Measurements from ENCODE around the gene TAF11L9. TPM values are rescaled to one million over a fixed set of nuclear protein-coding genes. Genes with fewer than 3 reads are reported as not detected.
"Not testable (repeated sequence)": the region's sequence is repeated elsewhere in the genome, so short reads cannot be mapped to it uniquely, and the experiment has no call there.

TAF11L9 gene
- total RNA-seq, 1 donor from 2014 or later, result not detected

DNA sequence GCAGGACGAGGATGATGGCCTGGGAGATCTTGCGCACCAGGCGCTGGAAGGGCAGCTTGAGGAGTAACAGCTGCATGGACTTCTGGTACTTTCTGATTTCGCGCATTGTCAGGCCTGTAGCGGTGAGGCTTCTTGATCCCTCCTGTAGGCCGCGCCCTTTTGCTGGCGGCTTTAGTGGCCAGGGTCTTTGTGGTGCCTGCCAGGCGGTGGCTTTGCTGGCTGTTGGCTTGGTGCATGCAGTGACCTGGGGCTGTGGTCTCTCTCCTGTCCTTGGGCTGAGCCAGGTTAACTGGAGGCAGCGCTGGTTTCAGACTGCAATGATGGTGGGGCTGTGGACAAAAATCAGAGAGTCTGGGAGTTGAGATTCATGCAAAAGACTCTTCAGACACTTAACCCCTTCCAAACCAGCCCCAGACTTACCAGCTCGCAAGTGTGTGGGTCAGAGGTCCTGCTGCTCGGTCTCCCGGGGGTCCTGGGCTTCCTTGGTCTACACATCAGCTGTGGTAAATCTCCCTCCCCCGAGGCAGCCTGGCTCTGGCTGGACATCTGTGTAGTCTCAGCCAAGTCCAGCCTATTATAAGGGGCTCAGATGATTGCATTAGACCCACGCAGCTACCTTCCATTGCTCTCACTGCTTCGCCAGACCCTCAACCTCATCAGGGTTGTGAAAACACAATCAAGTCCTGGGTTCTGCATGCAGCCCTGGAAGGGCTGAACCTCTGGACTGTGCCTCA is 20.8 kb upstream of the TAF11L9 start:
- no peaks in the 10 kb centered on the region for H3K4me1 Mint-ChIP-seq (ENCODE audit: unreplicated experiment)
- peaks cover 3% of the 10 kb centered on the region for H3K27me3 Mint-ChIP-seq (ENCODE audit: unreplicated experiment)
- H3K36me3 Mint-ChIP-seq (ENCODE audit: unreplicated experiment), result no peaks in the 10 kb centered on the region
- H3K27ac Mint-ChIP-seq (ENCODE audit: unreplicated experiment), result no peak overlapping the region
- no peak overlapping the region for H3K4me3 Mint-ChIP-seq (ENCODE audit: unreplicated experiment)
- peaks cover 7% of the 10 kb centered on the region for H3K9me3 Mint-ChIP-seq (ENCODE audit: unreplicated experiment)
- DNase-seq (ENCODE audit: extremely low spot score, unreplicated experiment), result no peak
- TF ChIP-seq CTCF (IDR thresholded peaks at IDR 0.05), result no peak

- not testable (repeated sequence) for H3K36me3 Mint-ChIP-seq (ENCODE audit: unreplicated experiment); H3K4me1 Mint-ChIP-seq (ENCODE audit: unreplicated experiment); DNase-seq (ENCODE audit: extremely low spot score, unreplicated experiment); H3K27me3 Mint-ChIP-seq (ENCODE audit: unreplicated experiment); H3K4me3 Mint-ChIP-seq (ENCODE audit: unreplicated experiment); H3K27ac Mint-ChIP-seq (ENCODE audit: unreplicated experiment); H3K9me3 Mint-ChIP-seq (ENCODE audit: unreplicated experiment)
These were observed 15.9 kb upstream of the TAF11L9 start, which contains the start of gene TAF11L12 for GRCh38 chr5:17610092-17610491. TAF11L12 (plus strand) TSS chr5:17610392.

- H3K9me3 Mint-ChIP-seq (ENCODE audit: unreplicated experiment); H3K36me3 Mint-ChIP-seq (ENCODE audit: unreplicated experiment); H3K27ac Mint-ChIP-seq (ENCODE audit: unreplicated experiment); DNase-seq (ENCODE audit: extremely low spot score, unreplicated experiment); H3K4me3 Mint-ChIP-seq (ENCODE audit: unreplicated experiment); H3K27me3 Mint-ChIP-seq (ENCODE audit: unreplicated experiment): not testable (repeated sequence)
- peaks cover 17% of the 10 kb centered on the region for H3K4me1 Mint-ChIP-seq (ENCODE audit: unreplicated experiment)
These were observed 13.3 kb upstream of the TAF11L9 start for GRCh38 chr5:17607461-17607860.

DNA sequence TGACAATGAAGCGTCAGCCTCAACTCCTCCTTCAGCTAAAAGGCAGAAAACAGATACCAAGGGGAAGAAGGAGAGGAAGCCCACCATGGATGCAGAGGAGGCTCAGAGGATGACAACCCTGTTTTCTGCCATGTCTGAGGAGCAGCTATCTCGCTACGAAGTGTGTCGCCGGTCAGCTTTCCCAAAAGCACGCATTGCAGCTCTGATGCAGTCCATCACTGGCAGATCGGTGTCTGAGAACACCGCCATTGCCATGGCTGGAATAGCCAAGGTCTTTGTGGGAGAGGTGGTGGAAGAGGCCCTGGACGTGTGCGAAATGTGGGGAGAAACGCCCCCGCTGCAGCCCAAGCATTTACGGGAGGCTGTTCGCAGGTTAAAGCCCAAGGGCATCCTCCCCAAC is 10.8 kb upstream of the TAF11L9 start:
- Mint-ChIP-seq H3K27ac (ENCODE audit: unreplicated experiment) (no peak overlapping the region), H3K4me1 (ENCODE audit: unreplicated experiment) (peaks cover 17% of the 10 kb centered on the region), H3K9me3 (ENCODE audit: unreplicated experiment) (no peaks in the 10 kb centered on the region), H3K4me3 (ENCODE audit: unreplicated experiment) (no peak overlapping the region), H3K36me3 (ENCODE audit: unreplicated experiment) (no peaks in the 10 kb centered on the region), H3K27me3 (ENCODE audit: unreplicated experiment) (no peaks in the 10 kb centered on the region)
- no peak for DNase-seq (ENCODE audit: extremely low spot score, unreplicated experiment)
- TF ChIP-seq CTCF (IDR thresholded peaks at IDR 0.05), result no peak

- DNase-seq (ENCODE audit: extremely low spot score, unreplicated experiment); H3K36me3 Mint-ChIP-seq (ENCODE audit: unreplicated experiment); H3K27ac Mint-ChIP-seq (ENCODE audit: unreplicated experiment): not testable (repeated sequence)
These were observed 9.7 kb upstream of the TAF11L9 start, which contains the start of gene TAF11L11 for GRCh38 chr5:17603880-17604279. TAF11L11 (plus strand) TSS chr5:17604183.

DNA sequence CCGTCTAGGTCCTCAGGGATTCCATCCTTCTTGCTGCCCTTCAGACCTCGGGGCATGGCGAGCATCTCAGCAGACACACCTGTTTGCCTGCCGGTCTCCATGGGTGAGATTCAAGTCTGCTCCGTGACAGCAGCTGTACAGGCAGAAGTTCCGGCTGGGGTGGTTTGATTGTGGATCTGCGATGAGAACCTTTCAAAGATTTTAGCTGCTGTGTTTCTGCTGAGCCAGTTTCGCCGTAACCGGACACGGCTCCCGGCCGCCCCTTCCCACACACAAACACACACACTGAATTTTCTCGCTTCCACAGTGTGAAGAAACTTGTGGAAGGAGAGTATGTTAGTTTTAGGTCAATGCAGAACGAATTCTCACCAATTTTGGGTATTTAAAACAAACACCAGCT is 3.5 kb upstream of the TAF11L9 start, which contains the start of gene TAF11L10:
Gene TAF11L10 (minus strand): TSS at position 101 of the 400 bp plus-strand sequence.
- not testable (repeated sequence) for H3K27me3 Mint-ChIP-seq (ENCODE audit: unreplicated experiment); H3K36me3 Mint-ChIP-seq (ENCODE audit: unreplicated experiment); H3K9me3 Mint-ChIP-seq (ENCODE audit: unreplicated experiment); H3K4me3 Mint-ChIP-seq (ENCODE audit: unreplicated experiment); DNase-seq (ENCODE audit: extremely low spot score, unreplicated experiment); H3K27ac Mint-ChIP-seq (ENCODE audit: unreplicated experiment); H3K4me1 Mint-ChIP-seq (ENCODE audit: unreplicated experiment)

More at GRCh38 chr5:17603880-17604279, 9.7 kb upstream of the TAF11L9 start, which contains the start of gene TAF11L11:
- peaks cover 17% of the 10 kb centered on the region for H3K4me1 Mint-ChIP-seq (ENCODE audit: unreplicated experiment)
- H3K27me3 Mint-ChIP-seq (ENCODE audit: unreplicated experiment); H3K4me3 Mint-ChIP-seq (ENCODE audit: unreplicated experiment); H3K9me3 Mint-ChIP-seq (ENCODE audit: unreplicated experiment): not testable (repeated sequence)

GRCh38 chr5:17590860-17591259 is 3.3 kb downstream of the TAF11L9 start, which contains the start of gene TAF11L8:
TAF11L8 (minus strand) TSS chr5:17590960.
- H3K4me1 Mint-ChIP-seq (ENCODE audit: unreplicated experiment); H3K36me3 Mint-ChIP-seq (ENCODE audit: unreplicated experiment); DNase-seq (ENCODE audit: extremely low spot score, unreplicated experiment); H3K27me3 Mint-ChIP-seq (ENCODE audit: unreplicated experiment); H3K27ac Mint-ChIP-seq (ENCODE audit: unreplicated experiment); H3K4me3 Mint-ChIP-seq (ENCODE audit: unreplicated experiment); H3K9me3 Mint-ChIP-seq (ENCODE audit: unreplicated experiment): not testable (repeated sequence)

DNA sequence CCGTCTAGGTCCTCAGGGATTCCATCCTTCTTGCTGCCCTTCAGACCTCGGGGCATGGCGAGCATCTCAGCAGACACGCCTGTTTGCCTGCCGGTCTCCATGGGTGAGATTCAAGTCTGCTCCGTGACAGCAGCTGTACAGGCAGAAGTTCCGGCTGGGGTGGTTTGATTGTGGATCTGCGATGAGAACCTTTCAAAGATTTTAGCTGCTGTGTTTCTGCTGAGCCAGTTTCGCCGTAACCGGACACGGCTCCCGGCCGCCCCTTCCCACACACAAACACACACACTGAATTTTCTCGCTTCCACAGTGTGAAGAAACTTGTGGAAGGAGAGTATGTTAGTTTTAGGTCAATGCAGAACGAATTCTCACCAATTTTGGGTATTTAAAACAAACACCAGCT is 8.5 kb downstream of the TAF11L9 start, which contains the start of gene TAF11L7:
Gene TAF11L7 (minus strand): TSS at position 101 of the 400 bp plus-strand sequence.
- H3K27ac Mint-ChIP-seq (ENCODE audit: unreplicated experiment), result not testable (repeated sequence)

More for the DNA sequence above, 8.5 kb downstream of the TAF11L9 start, which contains the start of gene TAF11L7:
- not testable (repeated sequence) for H3K36me3 Mint-ChIP-seq (ENCODE audit: unreplicated experiment); DNase-seq (ENCODE audit: extremely low spot score, unreplicated experiment); H3K9me3 Mint-ChIP-seq (ENCODE audit: unreplicated experiment); H3K27me3 Mint-ChIP-seq (ENCODE audit: unreplicated experiment); H3K4me3 Mint-ChIP-seq (ENCODE audit: unreplicated experiment); H3K4me1 Mint-ChIP-seq (ENCODE audit: unreplicated experiment)
